SK-N-SH treated with all-trans-retinoic acid at 6 μM for 48 hours (cell line): Measurements from ENCODE around the gene WDR76.

Experiments
- ATAC-seq: fragments of 200-7000 bp; cut with Tn5 transposase; 3 replicates; pipeline ENCODE4 v1.9.1; 2020; ENCODE audit warnings: mild to moderate bottlenecking, moderate library complexity
- BACH2 ChIP-seq: fragments of 250-450 bp; sonication (Bioruptor Pico); IDR thresholded peaks from 2 replicates; pipeline ENCODE4 v1.9.0; 2021; ENCODE audit warnings: mild to moderate bottlenecking, borderline replicate concordance
- CREB5 ChIP-seq: fragments of 250-450 bp; sonication (Bioruptor Pico); IDR thresholded peaks from 2 replicates; pipeline ENCODE4 v1.5.1; 2020; ENCODE audit warnings: low read depth, mild to moderate bottlenecking, moderate library complexity
- CSDC2 ChIP-seq: fragments of 250-450 bp; sonication (Bioruptor Pico); IDR thresholded peaks from 2 replicates; pipeline ENCODE4 v1.5.0; 2020; ENCODE audit warnings: mild to moderate bottlenecking, moderate library complexity
- CSRNP3 ChIP-seq: fragments of 250-450 bp; sonication (Bioruptor Pico); IDR thresholded peaks from 2 replicates; pipeline ENCODE4 v1.5.1; 2021; ENCODE audit warnings: mild to moderate bottlenecking, moderate library complexity
- OSR1 ChIP-seq: fragments of 250-450 bp; sonication (Bioruptor Pico); IDR thresholded peaks from 2 replicates; pipeline ENCODE4 v1.8.0; 2022; ENCODE audit warnings: moderate library complexity, mild to moderate bottlenecking, inconsistent platforms
- PATZ1 ChIP-seq: fragments of 250-450 bp; sonication (Bioruptor Pico); IDR thresholded peaks from 2 replicates; pipeline ENCODE4 v1.8.0; 2020; ENCODE audit warnings: mild to moderate bottlenecking, moderate library complexity, borderline replicate concordance
- POU6F1 ChIP-seq: fragments of 250-450 bp; sonication (Bioruptor Pico); IDR thresholded peaks from 2 replicates; pipeline ENCODE4 v1.8.0; 2021; ENCODE audit warnings: low read depth, mild to moderate bottlenecking, moderate library complexity, borderline replicate concordance
- RARB ChIP-seq: fragments of 250-450 bp; sonication (Bioruptor Pico); IDR thresholded peaks from 2 replicates; pipeline ENCODE4 v1.8.0; 2021; ENCODE audit warnings: mild to moderate bottlenecking, moderate library complexity
- SNAI2 ChIP-seq: fragments of 250-450 bp; sonication (Bioruptor Pico); IDR thresholded peaks from 2 replicates; pipeline ENCODE4 v1.5.0; 2020; ENCODE audit warnings: mild to moderate bottlenecking, moderate library complexity
- TCF4 ChIP-seq: fragments of 250-450 bp; sonication (Bioruptor Pico); IDR thresholded peaks from 2 replicates; pipeline ENCODE4 v1.8.0; 2021; ENCODE audit warnings: mild to moderate bottlenecking, moderate library complexity, borderline replicate concordance
- TOX ChIP-seq: fragments of 250-450 bp; sonication (Bioruptor Pico); IDR thresholded peaks from 2 replicates; pipeline ENCODE4 v1.8.0; 2021; ENCODE audit warnings: mild to moderate bottlenecking, moderate library complexity, borderline replicate concordance
- TSHZ2 ChIP-seq: fragments of 250-450 bp; sonication (Bioruptor Pico); IDR thresholded peaks from 2 replicates; pipeline ENCODE4 v1.5.0; 2020; ENCODE audit warnings: mild to moderate bottlenecking, moderate library complexity
- ZC3H10 ChIP-seq: fragments of 250-450 bp; sonication (Bioruptor Pico); IDR thresholded peaks from 2 replicates; pipeline ENCODE4 v1.5.1; 2021; ENCODE audit warnings: mild to moderate bottlenecking, moderate library complexity
- ZFP3 ChIP-seq: fragments of 250-450 bp; sonication (Bioruptor Pico); IDR thresholded peaks from 2 replicates; pipeline ENCODE4 v1.5.0; 2020; ENCODE audit warnings: mild to moderate bottlenecking, moderate library complexity
- ZFP30 ChIP-seq: fragments of 450-650 bp; formaldehyde crosslinking; IDR thresholded peaks from 2 replicates; pipeline ENCODE4 v1.5.0; 2022; ENCODE audit warnings: mild to moderate bottlenecking, moderate library complexity
- ZNF8 ChIP-seq: fragments of 450-650 bp; formaldehyde crosslinking; IDR thresholded peaks from 2 replicates; pipeline ENCODE4 v1.5.0; 2020; ENCODE audit warnings: mild to moderate bottlenecking, moderate library complexity

The WDR76 gene

GRCh38 chr15:43826508-43827341 lies at the start of gene WDR76:
Gene WDR76 (plus strand): TSS chr15:43827002. CDS start chr15:43827033, 31 bp downstream.
- peak; percentile 81 for ATAC-seq

GRCh38 chr15:43777267-43777914 lies 49.4 kb upstream of the WDR76 start:
- peak; percentile 83 for ATAC-seq
- no peak for TF ChIP-seq PATZ1 (CRISPR knock-in tag)
- TF ChIP-seq ZFP30: no peak
- no peak for TF ChIP-seq CREB5 (CRISPR knock-in tag)
- TF ChIP-seq TOX: no peak
- TF ChIP-seq ZC3H10 (CRISPR knock-in tag): no peak
- no peak for TF ChIP-seq ZNF8 (CRISPR knock-in tag)
- no peak for TF ChIP-seq RARB
- no peak for TF ChIP-seq POU6F1 (CRISPR knock-in tag)
- TF ChIP-seq CSDC2: no peak
- no peak for TF ChIP-seq TCF4
- no peak for TF ChIP-seq OSR1 (CRISPR knock-in tag)
- no peak for TF ChIP-seq CSRNP3

More at GRCh38 chr15:43826508-43827341, at the start of gene WDR76:
- TF ChIP-seq ZC3H10 (CRISPR knock-in tag) (no peak), TSHZ2 (CRISPR knock-in tag) (no peak), CREB5 (CRISPR knock-in tag) (no peak), SNAI2 (CRISPR knock-in tag) (no peak), BACH2 (CRISPR knock-in tag) (no peak), PATZ1 (CRISPR knock-in tag) (no peak), ZFP3 (no peak)
- TF ChIP-seq, all 23 proteins: peak for 0
